GM21528 (cell line): ENCODE measurements around the gene CIB4.

ENCODE experiments used
- ATAC-seq: cut with Tn5 transposase; IDR thresholded peaks from one replicate; pipeline ENCODE4 v1.9.1; 2021; ENCODE audit warnings: mild to moderate bottlenecking, moderate library complexity; ENCODE audit not compliant: unreplicated experiment, low FRiP score

The CIB4 gene

DNA sequence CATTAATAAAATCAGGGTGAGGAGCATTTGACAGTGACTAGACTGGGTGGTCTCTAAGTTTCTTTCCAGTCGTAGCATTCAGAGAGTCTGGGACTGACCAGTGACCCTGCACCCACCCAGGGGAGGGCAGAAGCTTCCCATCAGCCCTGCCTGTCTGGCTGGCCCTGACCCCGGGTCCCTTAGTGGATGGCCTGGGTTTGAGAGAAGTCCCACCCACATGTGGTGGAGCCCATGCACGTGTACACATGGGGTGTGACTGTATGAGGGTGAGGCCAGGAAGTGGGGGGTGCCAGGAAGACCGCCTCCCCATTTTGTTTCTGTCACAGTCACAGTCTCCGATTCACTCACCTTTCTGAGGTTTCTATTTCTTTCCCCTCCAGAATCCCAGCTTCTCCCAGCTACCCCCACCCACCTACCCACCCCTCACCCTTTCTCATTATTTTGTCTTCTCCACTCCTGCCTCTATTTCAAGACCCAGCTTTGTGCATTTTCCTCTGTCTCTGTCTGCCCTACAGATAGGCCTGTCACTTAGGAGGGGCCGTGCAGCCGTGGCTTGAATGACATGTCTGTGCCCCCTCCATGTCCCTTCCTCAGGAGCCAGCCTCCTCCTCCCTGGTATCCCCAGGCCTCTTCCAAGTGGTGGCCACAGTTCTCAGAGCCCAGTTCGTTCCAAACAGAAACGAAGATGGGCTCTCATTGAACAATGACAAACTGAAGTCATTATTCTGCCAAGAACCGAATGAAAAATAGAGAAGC is 13.6 kb downstream of the CIB4 start:
- no peak for ATAC-seq

- ATAC-seq = no peak
These were observed 14.6 kb downstream of the CIB4 start for GRCh38 chr2:26626606-26627005.

DNA sequence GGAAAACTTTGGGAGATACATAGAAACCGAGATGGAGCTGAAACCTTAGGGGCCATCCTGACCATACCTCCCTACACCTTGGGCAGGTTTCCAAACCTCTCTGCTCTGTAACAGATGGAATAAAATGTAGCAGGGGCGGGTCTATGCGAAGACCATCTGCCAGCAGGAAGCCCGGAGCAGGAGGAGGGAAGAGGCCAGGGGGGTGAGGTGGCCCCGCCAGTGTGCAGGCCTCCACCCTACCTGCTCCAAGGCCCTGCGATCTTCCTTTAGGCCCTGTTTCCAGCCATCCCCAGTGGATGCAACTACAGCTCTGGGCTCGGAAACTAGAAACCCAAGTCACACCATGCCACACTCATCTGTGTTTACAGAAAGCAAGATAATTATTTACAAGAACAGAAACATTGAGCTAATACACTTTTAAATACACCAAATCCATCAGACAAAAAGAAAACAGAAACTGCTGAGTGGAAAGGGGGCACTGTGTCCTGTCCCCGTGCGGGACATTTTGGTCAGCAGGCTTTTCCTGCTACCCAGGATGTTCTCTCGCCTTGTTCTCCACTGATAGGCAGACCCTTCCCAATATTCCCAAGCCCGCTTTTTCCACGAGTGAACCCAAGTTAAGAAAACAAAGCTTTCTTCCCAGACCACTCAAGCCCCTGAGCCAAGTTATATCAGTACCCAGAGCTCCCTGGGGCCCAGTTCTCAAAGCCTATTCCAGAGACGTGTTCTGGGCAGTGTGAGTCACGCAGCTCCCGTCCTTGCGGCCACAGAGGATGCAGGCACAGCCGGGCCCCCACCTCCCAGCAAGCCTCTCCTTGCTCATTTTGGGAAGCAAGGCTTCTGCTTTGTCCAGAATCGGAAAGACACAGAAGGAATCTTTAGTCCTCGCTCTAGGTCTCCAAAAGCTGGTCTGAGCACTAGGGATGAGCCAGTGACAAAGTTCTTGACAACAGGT is 17.3 kb downstream of the CIB4 start:
- ATAC-seq = no peak

DNA sequence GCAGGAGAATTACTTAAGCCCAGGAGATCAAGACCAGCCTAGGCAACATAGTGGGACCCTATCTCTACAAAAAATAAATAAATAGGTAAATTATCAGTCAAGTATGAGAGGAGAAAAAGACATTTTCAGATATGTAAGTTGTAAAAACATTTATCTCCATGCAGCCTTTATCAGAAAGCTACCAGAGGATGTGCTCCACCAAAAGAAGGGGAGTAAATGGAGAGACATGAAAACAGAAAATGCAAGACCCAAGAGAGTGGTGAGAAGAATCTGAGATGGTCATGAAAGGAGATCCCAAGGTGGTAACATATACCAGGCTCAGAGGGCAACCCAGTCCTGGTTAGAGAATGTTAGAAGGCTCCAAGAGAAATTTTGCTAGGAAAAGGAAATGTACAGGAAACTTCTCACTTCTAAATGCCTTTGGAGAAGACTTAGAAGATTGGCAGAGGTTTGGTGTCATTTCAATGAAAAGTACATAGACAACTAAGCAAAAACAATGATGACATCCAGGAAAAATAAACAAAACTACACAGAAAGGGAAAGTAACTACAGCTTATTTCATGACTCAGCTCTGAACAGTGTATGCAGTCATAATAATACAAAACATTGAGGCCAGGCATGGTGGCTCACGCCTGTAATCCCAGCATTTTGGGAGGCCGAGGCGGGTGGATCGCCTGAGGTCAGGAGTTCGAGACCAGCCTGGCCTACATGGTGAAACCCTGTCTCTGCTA is 19.5 kb downstream of the CIB4 start:
- no peak for ATAC-seq

DNA sequence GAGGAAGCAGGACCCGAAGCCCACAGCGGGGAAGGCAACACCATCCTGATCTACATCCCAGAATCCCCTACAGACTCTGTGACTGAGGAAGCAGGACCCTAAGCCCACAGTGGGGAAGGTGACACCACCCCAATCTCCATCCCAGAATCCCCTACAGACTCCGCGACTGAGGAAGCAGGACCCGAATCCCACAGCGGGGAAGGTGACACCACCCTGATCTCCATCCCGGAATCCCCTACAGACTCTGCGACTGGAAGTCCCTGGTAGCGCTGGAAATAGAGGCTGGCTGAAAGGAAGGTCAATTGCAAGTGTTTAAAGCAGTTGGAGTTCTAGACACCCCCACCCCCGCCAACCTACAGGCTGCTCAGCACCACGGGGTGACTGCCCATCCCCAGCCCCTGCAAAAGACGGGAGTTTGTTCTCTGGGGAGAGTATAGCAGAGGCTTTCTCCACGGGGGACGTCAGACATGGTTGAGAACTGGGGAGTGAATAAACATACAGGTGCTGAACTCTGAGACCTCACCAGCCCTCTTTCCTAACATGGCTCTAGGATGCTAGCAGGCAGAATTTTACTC is 21.0 kb downstream of the CIB4 start:
- no peak for ATAC-seq

GRCh38 chr2:26619521-26619951 is 21.6 kb downstream of the CIB4 start:
- no peak for ATAC-seq

GRCh38 chr2:26619096-26619495 is 22.1 kb downstream of the CIB4 start:
- no peak for ATAC-seq

GRCh38 chr2:26618611-26619010 is 22.6 kb downstream of the CIB4 start:
- no peak for ATAC-seq

GRCh38 chr2:26617588-26618083 is 23.5 kb downstream of the CIB4 start:
- no peak for ATAC-seq

DNA sequence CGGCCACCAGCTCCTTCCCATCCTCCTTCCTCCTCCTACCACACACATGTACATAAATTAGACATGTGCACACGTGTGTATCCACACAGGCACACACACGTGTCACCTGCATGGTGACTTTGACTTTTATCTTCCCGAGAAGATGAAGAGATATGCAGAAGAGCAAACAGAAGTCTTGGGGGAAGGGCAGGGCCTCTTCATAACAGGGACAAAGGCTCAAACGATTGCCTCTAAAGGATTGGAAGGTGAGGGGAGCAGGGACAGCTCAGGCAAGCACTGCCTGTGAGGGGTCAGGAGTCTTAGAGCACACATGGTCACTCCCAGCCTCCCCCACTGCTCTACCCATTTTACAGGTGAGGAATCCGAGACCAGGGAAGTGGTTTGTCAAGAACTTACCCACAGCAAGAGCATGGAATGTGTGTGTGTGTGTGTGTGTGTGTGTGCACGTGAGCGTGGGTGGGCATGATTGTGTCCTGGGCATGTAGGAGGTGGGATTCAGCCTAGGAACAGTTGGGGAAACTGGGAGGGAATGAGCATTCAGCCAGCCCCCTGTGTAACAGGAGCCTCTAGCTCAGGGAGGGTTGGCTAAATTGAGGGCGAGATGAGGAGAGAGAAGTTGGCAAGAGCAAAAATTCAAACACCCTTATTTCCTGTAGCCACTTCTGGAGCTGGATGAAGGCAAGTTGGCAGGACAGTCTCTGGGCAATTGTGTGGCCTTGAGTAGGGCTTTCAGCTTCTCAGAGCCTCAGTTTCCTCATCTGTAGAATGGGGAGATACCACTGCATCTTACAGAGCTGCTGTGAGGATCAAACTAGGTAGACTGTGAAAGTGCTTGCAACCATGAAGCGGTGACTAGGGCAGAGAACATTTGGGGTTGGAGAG is 24.2 kb downstream of the CIB4 start:
- ATAC-seq = no peak

- ATAC-seq = no peak
These were observed 25.1 kb downstream of the CIB4 start for GRCh38 chr2:26615860-26616705.

DNA sequence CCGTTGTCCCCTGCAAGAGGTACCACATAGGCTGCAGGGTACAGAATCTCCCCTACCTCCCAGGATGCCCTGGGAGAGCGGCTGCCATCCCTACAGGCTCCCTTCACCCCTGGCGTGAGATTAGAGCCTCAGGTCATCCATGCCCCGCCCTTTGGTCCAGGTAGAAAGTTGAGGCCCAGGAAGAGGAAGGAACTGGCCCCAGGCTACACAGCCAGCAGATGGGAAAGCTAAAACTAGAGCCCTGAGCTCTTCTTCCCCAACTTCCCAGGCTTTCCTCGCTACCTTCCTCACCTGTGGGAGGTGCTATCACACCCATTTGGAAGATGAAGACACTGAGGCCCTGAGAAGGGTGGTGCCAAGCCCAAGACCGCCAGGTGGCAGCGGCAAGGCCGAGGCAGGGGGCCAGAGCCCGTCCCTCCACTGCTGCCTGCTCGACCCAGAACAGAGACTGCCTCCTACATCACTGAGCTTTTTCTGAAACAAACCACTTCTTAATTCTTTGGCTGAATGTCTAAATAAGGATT is 25.8 kb downstream of the CIB4 start:
- ATAC-seq = no peak

DNA sequence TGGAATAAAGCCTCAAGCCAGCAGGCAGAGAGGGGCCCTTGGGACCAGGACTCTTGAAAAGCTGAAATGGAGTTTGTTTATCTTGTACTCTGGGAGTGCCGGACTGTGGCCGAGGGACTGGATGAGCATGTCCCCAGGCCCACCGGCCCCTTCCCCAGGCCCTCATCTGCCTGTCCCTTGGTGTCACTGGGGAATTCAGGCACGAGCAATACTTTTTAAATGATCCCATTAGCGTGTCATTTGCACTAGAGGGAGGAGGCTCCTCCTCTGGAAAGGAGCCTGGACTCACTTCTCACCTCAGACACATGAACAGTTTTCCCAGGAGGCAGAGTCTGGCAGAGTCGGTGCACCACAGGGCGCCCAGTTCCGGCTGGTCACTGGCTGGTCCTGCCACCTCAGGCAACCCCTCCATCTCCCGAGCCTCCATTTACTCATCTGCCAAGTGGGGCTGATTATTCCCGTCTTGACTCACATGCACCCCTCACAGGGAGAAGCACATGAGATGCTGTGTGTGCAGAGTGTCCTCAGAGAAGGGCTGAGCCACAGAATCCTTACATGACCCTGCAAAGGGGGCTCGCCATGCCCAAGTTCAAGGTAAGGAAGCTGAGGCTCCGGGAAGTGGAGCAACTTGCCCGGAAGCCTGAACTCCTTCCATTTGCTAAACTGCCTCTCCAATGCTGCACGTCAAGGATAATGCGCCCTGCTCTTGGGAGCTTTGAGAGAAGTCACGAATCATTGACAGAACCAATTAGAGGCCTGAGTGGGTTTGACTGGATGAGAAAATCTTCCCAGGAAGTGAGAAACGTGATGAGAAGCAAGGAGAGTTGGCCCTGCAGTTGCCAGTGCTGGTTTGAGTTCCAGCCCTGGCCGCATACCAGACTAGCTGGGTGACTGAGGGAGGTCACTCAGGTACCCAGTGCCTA is 26.7 kb downstream of the CIB4 start:
- ATAC-seq = no peak

GRCh38 chr2:26613241-26614215 is 27.6 kb downstream of the CIB4 start:
- no peak for ATAC-seq

- no peak for ATAC-seq
These were observed 28.5 kb downstream of the CIB4 start for GRCh38 chr2:26612522-26613240.
